Activated naive CD4-positive, alpha-beta T cell treated with anti-CD3 and anti-CD28 coated beads for 36 hours (primary cell): ENCODE data around the gene F9. TPM values are rescaled to one million over a fixed set of nuclear protein-coding genes. Genes with fewer than 3 reads are reported as not detected.

ENCODE experiments used
- total RNA-seq, 2 experiments: library from RNA; stranded (reverse); gene quantifications; one replicate each; pipeline ENCODE4 v1.2.3, GENCODE V29; 2021

Gene F9
- total RNA-seq, 2 experiments from 2014 or later: not detected

Other genes starting within 250 kb of the F9 start
- gene MCF2, start 177.4 kb downstream of the F9 start, total RNA-seq: under 1 TPM; 0.07 to 0.10 TPM